HFFc6 (cell line): Measurements from ENCODE around the gene NOD1. TPM values are rescaled to one million over a fixed set of nuclear protein-coding genes. Genes with fewer than 3 reads are reported as not detected.
"Not testable (repeated sequence)": the region's sequence is repeated elsewhere in the genome, so short reads cannot be mapped to it uniquely, and the experiment has no call there.

Source experiments
- DNase-seq: peaks from one replicate; pipeline ENCODE4 v3.0.0-alpha.2; 2018
- H3K27ac Mint-ChIP-seq: 2 replicates; pipeline ENCODE4 v1.8.0; 2020; ENCODE audit warnings: mild to moderate bottlenecking, mixed read lengths
- H3K27me3 Mint-ChIP-seq: 2 replicates; pipeline ENCODE4 v1.8.0; 2021; ENCODE audit warnings: mild to moderate bottlenecking, moderate library complexity, mixed read lengths; ENCODE audit not compliant: insufficient read depth
- H3K36me3 Mint-ChIP-seq: 2 replicates; pipeline ENCODE4 v1.8.0; 2021; ENCODE audit warnings: low read depth, mixed read lengths
- H3K4me1 Mint-ChIP-seq: 2 replicates; pipeline ENCODE4 v1.8.0; 2020; ENCODE audit warnings: low read depth, mixed read lengths
- H3K4me3 Mint-ChIP-seq: 2 replicates; pipeline ENCODE4 v1.8.0; 2020; ENCODE audit warnings: mild to moderate bottlenecking, moderate library complexity, mixed read lengths
- H3K9me3 Mint-ChIP-seq: 2 replicates; pipeline ENCODE4 v1.8.0; 2020; ENCODE audit warnings: mild to moderate bottlenecking, mixed read lengths
- total RNA-seq, 6 experiments: library from RNA; stranded (reverse); fragmentation: NEBNext Ultra II Directional; extraction: Animal tissue kit (Norgen Biotek cat#: 25700); gene quantifications; 2 replicates in 1 of 6; 3 replicates in 5 of 6; pipeline ENCODE4 v1.2.3, GENCODE V29; 2021
- TF ChIP-seq, protein P1 (sequence below): fragments of 200-600 bp; sonication (generic); IDR thresholded peaks from 2 replicates; pipeline ENCODE4 v1.5.0; 2021; ENCODE audit warnings: antibody characterized with exemption, mild to moderate bottlenecking

NOD1 gene
- total RNA-seq, 6 experiments from 2014 or later, result 2.8 to 3.9 (median 3.0) TPM

DNA sequence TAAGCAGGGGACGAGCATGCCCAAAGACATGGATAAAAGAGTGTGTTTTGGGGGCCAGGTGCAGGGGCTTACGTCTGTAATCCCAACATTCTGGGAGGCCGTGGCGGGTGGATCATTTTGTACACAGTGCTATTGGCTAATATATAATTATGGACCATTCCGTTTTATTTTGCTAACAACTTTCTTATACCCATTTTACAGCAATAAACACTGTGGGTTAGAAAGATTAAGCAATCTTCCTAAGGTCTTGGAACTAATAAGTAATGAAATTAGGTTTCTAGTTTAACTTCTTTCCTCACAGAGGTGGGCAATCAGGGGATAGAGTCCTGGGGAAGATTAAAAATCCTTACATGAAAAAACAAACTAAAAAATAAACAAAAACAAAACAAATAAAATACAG, 22.7 kb upstream of the NOD1 start:
- Mint-ChIP-seq H3K27ac (no peak overlapping the region), H3K4me1 (peaks cover 36% of the 10 kb centered on the region), H3K4me3 (no peak overlapping the region), H3K36me3 (peaks cover 14% of the 10 kb centered on the region), H3K27me3 (no peaks in the 10 kb centered on the region; the same call in 1 of the 2 replicates), H3K9me3 (no peaks in the 10 kb centered on the region)
- TF ChIP-seq, protein P1, sequence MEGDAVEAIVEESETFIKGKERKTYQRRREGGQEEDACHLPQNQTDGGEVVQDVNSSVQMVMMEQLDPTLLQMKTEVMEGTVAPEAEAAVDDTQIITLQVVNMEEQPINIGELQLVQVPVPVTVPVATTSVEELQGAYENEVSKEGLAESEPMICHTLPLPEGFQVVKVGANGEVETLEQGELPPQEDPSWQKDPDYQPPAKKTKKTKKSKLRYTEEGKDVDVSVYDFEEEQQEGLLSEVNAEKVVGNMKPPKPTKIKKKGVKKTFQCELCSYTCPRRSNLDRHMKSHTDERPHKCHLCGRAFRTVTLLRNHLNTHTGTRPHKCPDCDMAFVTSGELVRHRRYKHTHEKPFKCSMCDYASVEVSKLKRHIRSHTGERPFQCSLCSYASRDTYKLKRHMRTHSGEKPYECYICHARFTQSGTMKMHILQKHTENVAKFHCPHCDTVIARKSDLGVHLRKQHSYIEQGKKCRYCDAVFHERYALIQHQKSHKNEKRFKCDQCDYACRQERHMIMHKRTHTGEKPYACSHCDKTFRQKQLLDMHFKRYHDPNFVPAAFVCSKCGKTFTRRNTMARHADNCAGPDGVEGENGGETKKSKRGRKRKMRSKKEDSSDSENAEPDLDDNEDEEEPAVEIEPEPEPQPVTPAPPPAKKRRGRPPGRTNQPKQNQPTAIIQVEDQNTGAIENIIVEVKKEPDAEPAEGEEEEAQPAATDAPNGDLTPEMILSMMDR, result no peak
- DNase-seq, result no peak

GRCh38 chr7:30493228-30493627, 14.6 kb upstream of the NOD1 start:
- H3K27me3 Mint-ChIP-seq, result peaks cover 2% of the 10 kb centered on the region; the same call in 1 of the 2 replicates

DNA sequence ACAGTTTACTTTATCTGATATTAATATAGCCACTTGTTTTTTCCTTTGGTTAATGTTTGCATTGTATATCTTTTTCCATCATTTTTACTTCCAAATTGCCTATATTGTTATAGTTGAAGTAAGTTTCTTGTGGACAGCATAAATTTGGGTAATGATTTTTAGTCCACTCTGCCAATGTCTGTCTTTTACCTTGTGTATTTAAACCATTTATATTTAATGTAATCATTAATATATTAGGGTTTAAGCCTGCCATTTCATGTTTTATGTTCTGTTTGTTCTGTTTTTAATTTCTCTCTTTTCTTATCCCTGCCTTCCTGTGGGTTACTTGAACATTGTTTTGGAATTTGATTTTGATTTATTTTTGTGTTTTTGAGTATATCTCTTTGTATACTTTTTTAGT, 12.8 kb upstream of the NOD1 start:
- Mint-ChIP-seq H3K4me3 (no peak overlapping the region), H3K9me3 (peaks cover 11% of the 10 kb centered on the region), H3K27ac (no peak overlapping the region), H3K36me3 (peaks cover 25% of the 10 kb centered on the region), H3K4me1 (no peaks in the 10 kb centered on the region), H3K27me3 (peaks cover 2% of the 10 kb centered on the region; the same call in 1 of the 2 replicates)
- no peak for DNase-seq
- TF ChIP-seq, protein P1, result no peak

More at GRCh38 chr7:30493228-30493627, 14.6 kb upstream of the NOD1 start:
- Mint-ChIP-seq H3K36me3 (peaks cover 33% of the 10 kb centered on the region), H3K27ac (no peak overlapping the region), H3K4me1 (no peaks in the 10 kb centered on the region), H3K9me3 (peaks cover 11% of the 10 kb centered on the region), H3K4me3 (no peak overlapping the region)
- TF ChIP-seq, protein P1, result no peak
- no peak for DNase-seq

GRCh38 chr7:30487371-30487770, 8.8 kb upstream of the NOD1 start:
- H3K36me3 Mint-ChIP-seq, result peaks cover 10% of the 10 kb centered on the region
- H3K9me3 Mint-ChIP-seq, result peaks cover 11% of the 10 kb centered on the region
- no peak overlapping the region for H3K4me3 Mint-ChIP-seq
- no peaks in the 10 kb centered on the region for H3K4me1 Mint-ChIP-seq
- TF ChIP-seq, protein P1, result no peak
- H3K27ac Mint-ChIP-seq, result no peak overlapping the region
- no peak for DNase-seq
- H3K27me3 Mint-ChIP-seq, result no peaks in the 10 kb centered on the region; the same call in 1 of the 2 replicates

DNA sequence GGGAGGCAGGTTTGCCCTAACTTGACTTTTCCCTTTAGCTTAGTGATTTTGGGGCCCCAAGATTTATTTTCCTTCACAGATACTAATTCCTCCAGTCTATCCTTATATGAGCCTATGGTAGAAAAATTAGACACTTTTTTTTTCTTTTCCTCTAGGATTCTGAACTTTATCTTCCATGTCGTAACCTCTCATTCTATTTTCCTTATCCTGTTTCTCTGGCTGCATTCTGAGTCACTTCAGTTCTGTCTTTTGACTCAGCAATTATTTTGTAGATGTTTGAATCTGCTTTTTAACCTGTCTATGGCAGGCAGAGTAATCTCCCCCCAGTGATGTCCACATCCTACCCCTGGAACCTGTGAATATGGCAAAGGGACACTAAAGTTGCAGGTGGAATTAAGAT, 7.1 kb upstream of the NOD1 start:
- TF ChIP-seq, protein P1, result no peak
- H3K27me3 Mint-ChIP-seq, result no peaks in the 10 kb centered on the region; the same call in 1 of the 2 replicates
- DNase-seq, result no peak
- no peaks in the 10 kb centered on the region for H3K4me1 Mint-ChIP-seq
- no peak overlapping the region for H3K4me3 Mint-ChIP-seq
- no peaks in the 10 kb centered on the region for H3K9me3 Mint-ChIP-seq
- H3K36me3 Mint-ChIP-seq, result no peaks in the 10 kb centered on the region
- no peak overlapping the region for H3K27ac Mint-ChIP-seq

GRCh38 chr7:30481416-30481815, 2.8 kb upstream of the NOD1 start:
- not testable (repeated sequence) for DNase-seq, H3K27me3 Mint-ChIP-seq, H3K36me3 Mint-ChIP-seq, H3K4me3 Mint-ChIP-seq, H3K27ac Mint-ChIP-seq, H3K9me3 Mint-ChIP-seq
- peaks cover 25% of the 10 kb centered on the region for H3K4me1 Mint-ChIP-seq
